Cardiac fibroblast (primary cell): ENCODE measurements around the gene MEIKIN.

ENCODE experiments used
- DNase-seq, 2 donors: peaks; one replicate each; pipeline versions ENCODE4 v3.0.0 to v3.0.0-alpha.2; 2010; ENCODE audit warnings: low read depth in 2 of 2
- H3K4me3 ChIP-seq, 2 donors: replicated peaks in 1 of 2; 1 replicate in 1 of 2; 2 replicates in 1 of 2; pipeline ENCODE4 v1.5.1; 2011; ENCODE audit warnings: low read depth in 2 of 2, low read length in 2 of 2, mild to moderate bottlenecking in 2 of 2, moderate library complexity in 1 of 2
- TF ChIP-seq, protein P1 (sequence below): IDR thresholded peaks from one replicate; pipeline ENCODE4 v1.5.1; 2011; ENCODE audit warnings: low read depth, mild to moderate bottlenecking, low read length, inconsistent platforms

Gene MEIKIN

DNA sequence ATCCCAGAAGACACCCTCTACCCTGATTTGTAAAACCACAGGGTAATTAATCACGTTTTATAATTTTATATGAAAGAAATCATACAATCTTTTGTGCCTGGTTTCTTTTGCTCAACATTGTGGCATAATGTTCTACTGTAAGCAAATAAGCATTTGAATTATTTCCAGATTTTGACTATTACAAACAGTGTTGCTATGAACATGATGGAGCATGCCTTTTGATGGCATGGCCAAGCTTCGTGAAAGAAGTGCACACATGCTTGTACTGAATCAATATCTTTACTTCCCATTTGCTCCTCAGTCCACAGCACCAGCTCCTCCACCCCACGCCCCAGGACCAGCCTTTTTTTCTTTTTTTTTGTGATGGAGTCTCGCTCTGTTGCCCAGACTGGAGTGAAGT, 36.1 kb upstream of the MEIKIN start:
- DNase-seq, result no peak
- no peak overlapping the region for H3K4me3 ChIP-seq
- TF ChIP-seq, protein P1, sequence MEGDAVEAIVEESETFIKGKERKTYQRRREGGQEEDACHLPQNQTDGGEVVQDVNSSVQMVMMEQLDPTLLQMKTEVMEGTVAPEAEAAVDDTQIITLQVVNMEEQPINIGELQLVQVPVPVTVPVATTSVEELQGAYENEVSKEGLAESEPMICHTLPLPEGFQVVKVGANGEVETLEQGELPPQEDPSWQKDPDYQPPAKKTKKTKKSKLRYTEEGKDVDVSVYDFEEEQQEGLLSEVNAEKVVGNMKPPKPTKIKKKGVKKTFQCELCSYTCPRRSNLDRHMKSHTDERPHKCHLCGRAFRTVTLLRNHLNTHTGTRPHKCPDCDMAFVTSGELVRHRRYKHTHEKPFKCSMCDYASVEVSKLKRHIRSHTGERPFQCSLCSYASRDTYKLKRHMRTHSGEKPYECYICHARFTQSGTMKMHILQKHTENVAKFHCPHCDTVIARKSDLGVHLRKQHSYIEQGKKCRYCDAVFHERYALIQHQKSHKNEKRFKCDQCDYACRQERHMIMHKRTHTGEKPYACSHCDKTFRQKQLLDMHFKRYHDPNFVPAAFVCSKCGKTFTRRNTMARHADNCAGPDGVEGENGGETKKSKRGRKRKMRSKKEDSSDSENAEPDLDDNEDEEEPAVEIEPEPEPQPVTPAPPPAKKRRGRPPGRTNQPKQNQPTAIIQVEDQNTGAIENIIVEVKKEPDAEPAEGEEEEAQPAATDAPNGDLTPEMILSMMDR, result no peak

DNA sequence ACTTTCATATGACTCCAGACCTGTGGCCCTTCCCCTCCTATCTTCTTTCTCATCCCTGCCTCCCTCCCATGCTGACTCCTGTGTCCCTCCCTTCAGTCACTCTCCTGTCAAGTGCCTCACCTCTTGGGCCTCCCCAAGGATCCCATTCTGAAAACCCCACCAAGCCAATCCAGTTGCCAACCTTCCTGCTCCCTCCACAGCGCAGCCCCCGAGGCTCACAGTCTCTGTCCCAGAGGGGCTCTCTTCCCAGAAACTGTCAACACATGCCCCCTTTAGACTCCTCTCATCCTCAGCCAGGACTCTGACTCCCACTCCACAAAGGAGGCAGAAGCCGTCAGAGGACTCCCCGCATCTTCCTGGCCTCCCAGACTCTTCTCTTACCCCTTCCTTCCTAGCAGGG, 35.2 kb upstream of the MEIKIN start:
- TF ChIP-seq, protein P1, result no peak
- DNase-seq, result no peak

DNA sequence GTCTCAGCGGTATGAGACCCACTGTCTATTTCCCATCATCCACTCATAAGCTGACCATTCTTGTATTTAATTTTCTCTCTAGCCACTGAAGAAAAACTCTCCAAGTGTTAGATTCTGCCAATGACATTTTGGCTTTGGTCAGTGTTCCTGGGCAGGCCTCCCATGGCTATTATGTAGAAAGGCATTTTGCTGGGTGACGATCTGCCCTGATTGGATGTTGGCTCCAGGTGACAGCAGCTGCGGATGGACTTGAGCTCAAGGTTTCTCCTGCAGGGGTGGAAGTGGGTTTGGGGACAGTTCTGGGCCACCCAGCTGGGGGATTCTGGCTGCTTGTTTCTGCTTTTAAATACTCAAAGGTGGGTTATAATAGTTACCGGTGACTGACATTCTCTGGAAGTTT, 34.4 kb upstream of the MEIKIN start:
- no peak overlapping the region for H3K4me3 ChIP-seq
- TF ChIP-seq, protein P1, result no peak
- DNase-seq, result no peak

More for the DNA sequence above, 35.2 kb upstream of the MEIKIN start:
- no peak overlapping the region for H3K4me3 ChIP-seq

DNA sequence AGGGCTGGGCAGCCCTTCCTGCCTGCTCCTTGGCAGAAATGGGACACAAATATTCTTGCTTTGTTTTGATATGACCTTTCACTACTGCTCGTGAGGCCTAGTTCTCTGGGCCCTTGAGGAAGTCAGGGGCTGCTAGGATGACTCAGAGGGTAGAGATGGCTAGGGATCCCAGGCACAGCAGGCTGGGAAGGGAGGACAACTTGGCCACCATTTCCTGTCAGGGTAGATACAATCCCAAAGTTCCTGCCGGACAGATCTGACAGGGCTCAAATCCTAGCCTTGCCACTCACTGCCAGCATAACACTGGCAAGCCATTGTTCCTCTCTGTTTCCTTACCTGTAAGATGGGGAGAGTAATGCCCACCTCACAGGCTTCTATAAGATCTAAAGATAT, 31.7 kb upstream of the MEIKIN start:
- TF ChIP-seq, protein P1, result no peak
- DNase-seq, result no peak

DNA sequence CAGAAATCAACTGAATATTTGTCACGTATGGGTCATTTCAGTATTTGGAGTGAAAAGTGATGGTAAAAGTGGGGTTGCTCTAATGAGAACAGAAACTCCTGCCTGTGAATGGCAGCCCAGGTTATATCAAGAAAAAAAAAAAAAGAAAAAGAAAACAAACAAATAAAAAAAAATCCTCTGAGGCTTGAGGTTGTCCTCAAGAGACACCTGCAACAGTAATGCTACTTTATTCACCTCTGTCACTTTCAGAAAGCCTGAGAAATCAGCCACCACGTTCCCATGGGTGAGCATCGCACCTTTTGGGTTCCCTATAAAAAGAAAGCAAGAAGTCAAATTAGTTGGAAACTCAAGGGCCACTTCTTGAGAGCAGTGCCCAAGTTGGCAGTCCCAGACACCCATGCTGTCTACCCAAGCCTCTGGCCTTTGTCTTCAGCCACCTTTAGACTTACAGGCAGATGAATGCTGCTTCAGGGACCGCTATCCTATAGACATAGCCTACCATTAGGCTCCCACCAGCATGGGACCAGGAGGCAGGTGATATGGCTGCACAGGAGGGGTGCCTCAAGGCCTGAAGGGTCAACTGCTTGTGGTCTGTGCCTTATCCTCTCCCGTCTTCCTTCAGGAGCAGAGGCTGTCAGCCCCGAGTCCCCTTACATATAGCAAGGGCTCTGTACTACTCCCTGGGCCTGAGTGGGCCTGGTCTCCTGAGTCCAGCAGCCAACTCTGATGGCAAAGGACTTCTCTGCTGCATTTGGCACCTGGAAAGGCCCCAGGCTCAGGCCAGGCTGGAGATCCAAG, 31.1 kb upstream of the MEIKIN start:
- H3K4me3 ChIP-seq, result no peak overlapping the region
- TF ChIP-seq, protein P1, result no peak
- DNase-seq, result no peak

More for the DNA sequence above, 31.7 kb upstream of the MEIKIN start:
- H3K4me3 ChIP-seq, result no peak overlapping the region

DNA sequence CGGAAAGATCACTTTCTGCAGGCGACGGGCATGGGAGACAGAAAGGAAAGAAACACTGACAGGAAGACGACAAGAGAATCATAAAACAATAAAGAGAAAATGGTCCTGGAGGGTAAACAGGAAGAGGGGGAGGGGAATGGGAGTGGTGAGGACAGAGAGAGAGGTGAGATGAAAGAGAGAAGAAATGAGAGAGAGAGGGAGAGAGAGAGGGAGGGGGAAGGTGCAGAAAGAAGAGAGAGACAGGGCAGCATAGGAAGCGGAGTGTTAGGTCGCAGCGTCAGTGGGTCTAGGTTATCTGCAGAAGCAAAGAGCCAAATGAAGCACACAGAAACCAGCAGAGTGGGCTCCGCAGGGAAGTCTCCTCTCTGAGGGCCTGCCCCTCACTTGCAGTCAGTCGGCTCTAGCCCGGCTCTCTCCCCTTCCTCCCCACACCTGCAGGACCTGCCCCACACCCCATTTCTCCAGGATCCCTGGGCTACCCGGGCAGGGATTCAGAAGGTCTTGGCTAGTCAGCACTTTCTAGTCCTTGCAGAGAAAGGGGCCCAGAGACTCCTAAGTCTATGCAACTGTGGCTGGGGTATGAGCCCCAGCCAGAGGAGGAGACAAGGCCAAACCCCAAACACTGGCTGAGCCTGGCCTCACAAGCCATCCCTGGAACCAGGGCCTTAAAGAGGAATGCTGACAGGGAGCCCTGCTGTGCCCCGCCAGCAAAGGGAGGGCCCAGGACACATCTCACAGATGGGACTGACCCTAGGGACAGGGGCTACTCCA, 29.7 kb upstream of the MEIKIN start:
- TF ChIP-seq, protein P1, result no peak
- DNase-seq, result no peak
- H3K4me3 ChIP-seq, result no peak overlapping the region
